ENCODE data around the gene DNAAF8. TPM values are rescaled to one million over a fixed set of nuclear protein-coding genes. Genes with fewer than 3 reads are reported as not detected.
A peak's percentile ranks its signal among the peaks of the same experiment; 100 is the strongest.

The DNAAF8 gene
- total and polyA plus RNA-seq, 7 donors, result 0.14 to 1.2 (median 0.60) TPM

- 12 to 24% methylated on average over 31 of the region's 31 CpGs for WGBS, 2 donors
- Histone ChIP-seq H3K4me1 (peaks cover 0 to 38% (median 32%) of the 10 kb centered on the region in 4 donors), H3K36me3 (peaks cover 3 to 45% (median 14%) of the 10 kb centered on the region in 4 donors)
These were observed 41.7 kb upstream of the DNAAF8 start for GRCh38 chr16:4692460-4693295.

GRCh38 chr16:4693296-4693955 is 40.9 kb upstream of the DNAAF8 start, which contains the start of gene NUDT16L1:
TSS of gene NUDT16L1 (plus strand) at chr16:4693562. CDS start at chr16:4693727, 165 bp downstream.
- Histone ChIP-seq H3K27ac (peak within 1 kb of the TSS; percentile 88 to 93 (median 91)), H3K27me3 (no peaks in the 10 kb centered on the region), H3K36me3 (peaks cover 3 to 45% (median 17%) of the 10 kb centered on the region in 4 donors), H3K9me3 (no peaks in the 10 kb centered on the region), H3K4me1 (peaks cover 0 to 38% (median 32%) of the 10 kb centered on the region in 4 donors), H3K4me3 (peak within 1 kb of the TSS; percentile 74 to 93 (median 88))
- peak; percentile 98 for DNase-seq
- 0% methylated on average over 91 of the region's 91 CpGs for WGBS, 2 donors
- intact Hi-C loops (cut with DNase I), result loop anchor here (2.0 kb wide), 2 partner anchors 41 to 77 kb away; partner anchors contain the start of genes ANKS3 and DNAAF8
- TF ChIP-seq CTCF (IDR thresholded peaks at IDR 0.05) (no peak), POLR2AphosphoS5 (IDR thresholded peaks at IDR 0.05) (peak; percentile 67 to 92 (median 82)), EP300 (IDR thresholded peaks at IDR 0.05) (no peak), POLR2A (IDR thresholded peaks at IDR 0.05) (peak; percentile 27 to 30)

More at GRCh38 chr16:4692460-4693295, 41.7 kb upstream of the DNAAF8 start:
- intact Hi-C loops (cut with DNase I), result loop anchor here (2.0 kb wide), 2 partner anchors 42 to 76 kb away; partner anchors contain the start of genes ANKS3 and DNAAF8
- no peak for TF ChIP-seq CTCF (IDR thresholded peaks at IDR 0.05)
- no peak for TF ChIP-seq POLR2AphosphoS5 (IDR thresholded peaks at IDR 0.05)
- no peak for TF ChIP-seq EP300 (IDR thresholded peaks at IDR 0.05)
- DNase-seq, result peak; percentile 61
- Histone ChIP-seq H3K9me3 (no peaks in the 10 kb centered on the region), H3K27me3 (no peaks in the 10 kb centered on the region), H3K4me3 (peak overlapping the region; percentile 37 to 93 (median 88)), H3K27ac (peak overlapping the region; percentile 88 to 93 (median 91))

GRCh38 chr16:4693956-4694641 is 40.2 kb upstream of the DNAAF8 start:
- 1 to 2% methylated on average over 54 of the region's 54 CpGs for WGBS, 2 donors
- intact Hi-C loops (cut with DNase I), result loop anchor here (2.0 kb wide), 2 partner anchors 41 to 77 kb away; partner anchors contain the start of genes ANKS3 and DNAAF8
- Histone ChIP-seq H3K27me3 (no peaks in the 10 kb centered on the region), H3K27ac (peak overlapping the region; percentile 88 to 93 (median 91)), H3K4me3 (peak overlapping the region; percentile 74 to 93 (median 88)), H3K4me1 (peaks cover 0 to 38% (median 32%) of the 10 kb centered on the region in 4 donors), H3K9me3 (no peaks in the 10 kb centered on the region), H3K36me3 (peaks cover 6 to 45% (median 20%) of the 10 kb centered on the region in 4 donors)
- peak; percentile 81 for DNase-seq
- no peak for TF ChIP-seq EP300 (IDR thresholded peaks at IDR 0.05)

DNA sequence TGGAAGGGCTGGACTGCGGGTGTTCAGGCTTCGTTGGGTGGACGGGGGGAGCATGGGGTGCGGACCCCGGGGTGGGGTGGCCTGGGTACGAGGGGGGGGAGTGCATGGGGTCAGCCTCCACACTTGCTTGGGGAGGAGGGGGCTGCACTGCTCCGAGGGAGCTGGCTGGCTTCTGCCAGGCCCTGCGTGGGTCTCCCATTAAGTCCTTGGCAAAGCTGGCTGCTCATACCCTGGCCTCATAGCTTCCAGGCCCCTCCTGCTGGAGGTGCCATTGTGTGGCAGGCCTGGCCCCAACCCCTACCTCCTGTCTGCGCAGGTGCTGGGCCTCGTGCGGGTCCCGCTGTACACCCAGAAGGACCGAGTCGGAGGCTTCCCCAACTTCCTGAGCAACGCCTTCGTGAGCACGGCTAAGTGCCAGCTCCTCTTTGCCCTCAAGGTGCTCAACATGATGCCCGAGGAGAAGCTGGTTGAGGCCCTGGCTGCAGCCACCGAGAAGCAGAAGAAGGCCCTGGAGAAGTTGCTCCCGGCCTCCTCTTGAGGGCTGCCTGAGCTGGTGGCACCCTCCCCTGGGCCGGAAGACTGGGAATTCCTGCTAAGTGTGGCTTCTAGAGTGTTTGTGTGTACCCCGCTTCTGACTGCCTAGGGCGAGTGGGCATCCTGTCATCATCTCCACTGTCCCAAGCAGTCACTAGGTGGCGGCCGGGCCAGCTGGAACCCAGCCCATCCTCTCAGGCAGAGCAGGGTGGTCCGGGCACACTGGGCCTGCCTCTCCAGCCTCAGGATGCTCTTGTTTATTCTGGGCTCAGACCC is 39.5 kb upstream of the DNAAF8 start:
- peak; percentile 74 for DNase-seq
- H3K27ac ChIP-seq, result peak overlapping the region; percentile 88 to 93 (median 91)
- intact Hi-C loops (cut with DNase I), result no loop called here
- H3K27me3 ChIP-seq, result no peaks in the 10 kb centered on the region
- peak overlapping the region in 3 of 4 donors; percentile 85 to 93 (median 92) for H3K4me3 ChIP-seq
- 52 to 63% methylated on average over 26 of the region's 26 CpGs for WGBS, 2 donors
- no peaks in the 10 kb centered on the region for H3K9me3 ChIP-seq
- peaks cover 13 to 45% (median 22%) of the 10 kb centered on the region in 4 donors for H3K36me3 ChIP-seq
- H3K4me1 ChIP-seq, result peaks cover 0 to 38% (median 32%) of the 10 kb centered on the region in 4 donors
- TF ChIP-seq POLR2AphosphoS5 (IDR thresholded peaks at IDR 0.05), result peak in 1 of 4 donors; percentile 19
- TF ChIP-seq POLR2A (IDR thresholded peaks at IDR 0.05), result no peak
